ENCODE measurements around the gene DAB2IP. TPM values are rescaled to one million over a fixed set of nuclear protein-coding genes. Genes with fewer than 3 reads are reported as not detected.

Gene DAB2IP
- total RNA-seq, 2 donors from 2014 or later = 70.7 to 71.0 TPM

- 88% methylated on average over 4 to 5 of the region's 5 CpGs for WGBS, 2 experiments (ENCODE audit: insufficient coverage in 1 of 2, insufficient read length in 1 of 2)
- peaks cover 26% of the 10 kb centered on the region for H3K4me1 Mint-ChIP-seq
- no peak for DNase-seq
- H3K27me3 ChIP-seq (ENCODE audit: control insufficient read depth, insufficient read depth, low read length, poor library complexity, severe bottlenecking) = no peaks in the 10 kb centered on the region
- H3K36me3 ChIP-seq (ENCODE audit: control insufficient read depth, insufficient read depth, low read length) = peaks cover 13% of the 10 kb centered on the region
- no peaks in the 10 kb centered on the region for H3K9me3 ChIP-seq (ENCODE audit: control insufficient read depth, low read length)
- H3K4me3 Mint-ChIP-seq = no peak overlapping the region
- no peak overlapping the region for H3K4me3 ChIP-seq (ENCODE audit: low read length)
- no peak overlapping the region for H3K9ac ChIP-seq (ENCODE audit: extremely low read depth, low read length, poor library complexity, severe bottlenecking)
- H3K27me3 Mint-ChIP-seq (ENCODE audit: insufficient read depth) = no peaks in the 10 kb centered on the region
- H3K27ac ChIP-seq (ENCODE audit: low read depth, low read length) = no peak overlapping the region
- H3K9me3 Mint-ChIP-seq = peaks cover 2% of the 10 kb centered on the region
- H3K4me1 ChIP-seq (ENCODE audit: control insufficient read depth, insufficient read depth, low read length) = no peaks in the 10 kb centered on the region
- no peak overlapping the region for H3K27ac Mint-ChIP-seq
- H3K36me3 Mint-ChIP-seq (ENCODE audit: low read depth) = peaks cover 28% of the 10 kb centered on the region
- TF ChIP-seq CTCF (conservative IDR thresholded peaks at IDR 0.05) = no peak
Measured at GRCh38 chr9:121671612-121672155, 20.2 kb downstream of the DAB2IP start.

- WGBS, 2 experiments (ENCODE audit: insufficient coverage in 1 of 2, insufficient read length in 1 of 2) = 93% methylated on average over 6 to 7 of the region's 7 CpGs
- TF ChIP-seq CTCF (conservative IDR thresholded peaks at IDR 0.05) = no peak
- H3K27me3 Mint-ChIP-seq (ENCODE audit: insufficient read depth) = no peaks in the 10 kb centered on the region
- H3K36me3 ChIP-seq (ENCODE audit: control insufficient read depth, insufficient read depth, low read length) = peaks cover 12% of the 10 kb centered on the region
- no peak overlapping the region for H3K27ac ChIP-seq (ENCODE audit: low read depth, low read length)
- H3K4me3 Mint-ChIP-seq = no peak overlapping the region
- no peak for DNase-seq
- H3K4me3 ChIP-seq (ENCODE audit: low read length) = no peak overlapping the region
- H3K27ac Mint-ChIP-seq = no peak overlapping the region
- peaks cover 26% of the 10 kb centered on the region for H3K36me3 Mint-ChIP-seq (ENCODE audit: low read depth)
- H3K9me3 Mint-ChIP-seq = peaks cover 2% of the 10 kb centered on the region
- no peaks in the 10 kb centered on the region for H3K27me3 ChIP-seq (ENCODE audit: control insufficient read depth, insufficient read depth, low read length, poor library complexity, severe bottlenecking)
- H3K4me1 ChIP-seq (ENCODE audit: control insufficient read depth, insufficient read depth, low read length) = no peaks in the 10 kb centered on the region
- H3K9ac ChIP-seq (ENCODE audit: extremely low read depth, low read length, poor library complexity, severe bottlenecking) = no peak overlapping the region
- H3K9me3 ChIP-seq (ENCODE audit: control insufficient read depth, low read length) = no peaks in the 10 kb centered on the region
- peaks cover 26% of the 10 kb centered on the region for H3K4me1 Mint-ChIP-seq
Measured at GRCh38 chr9:121672213-121672612, 20.8 kb downstream of the DAB2IP start.

- Mint-ChIP-seq H3K4me3 (no peak overlapping the region), H3K9me3 (peaks cover 1% of the 10 kb centered on the region), H3K4me1 (peaks cover 26% of the 10 kb centered on the region), H3K27ac (no peak overlapping the region), H3K36me3 (ENCODE audit: low read depth) (peaks cover 20% of the 10 kb centered on the region), H3K27me3 (ENCODE audit: insufficient read depth) (no peaks in the 10 kb centered on the region)
- no peaks in the 10 kb centered on the region for H3K4me1 ChIP-seq (ENCODE audit: control insufficient read depth, insufficient read depth, low read length)
- H3K9ac ChIP-seq (ENCODE audit: extremely low read depth, low read length, poor library complexity, severe bottlenecking) = no peak overlapping the region
- peaks cover 5% of the 10 kb centered on the region for H3K36me3 ChIP-seq (ENCODE audit: control insufficient read depth, insufficient read depth, low read length)
- 95 to 100% methylated on average over 1 of the region's 1 CpG for WGBS, 2 experiments (ENCODE audit: insufficient coverage in 1 of 2, insufficient read length in 1 of 2)
- H3K9me3 ChIP-seq (ENCODE audit: control insufficient read depth, low read length) = no peaks in the 10 kb centered on the region
- DNase-seq = no peak
- no peak for TF ChIP-seq CTCF (conservative IDR thresholded peaks at IDR 0.05)
- H3K27me3 ChIP-seq (ENCODE audit: control insufficient read depth, insufficient read depth, low read length, poor library complexity, severe bottlenecking) = no peaks in the 10 kb centered on the region
- H3K27ac ChIP-seq (ENCODE audit: low read depth, low read length) = no peak overlapping the region
- H3K4me3 ChIP-seq (ENCODE audit: low read length) = no peak overlapping the region
Measured at GRCh38 chr9:121672986-121673385, 21.6 kb downstream of the DAB2IP start.
